Left ventricle myocardium superior (tissue), 1 donor: ENCODE data around the gene FADD. TPM values are rescaled to one million over a fixed set of nuclear protein-coding genes. Genes with fewer than 3 reads are reported as not detected.

Experiments used
- ATAC-seq: fragments of 200-7000 bp; cut with Tn5 transposase; one replicate; pipeline ENCODE4 v1.9.1; 2020; ENCODE audit warnings: mild to moderate bottlenecking, moderate library complexity
- DNase-seq: peaks from one replicate; pipeline ENCODE4 v3.0.0-alpha.2; 2020
- intact Hi-C: fragments of 100-400 bp; cut with micrococcal nuclease; formaldehyde crosslinking; loops from one replicate; pipeline ENCODE4 v1.11.0; 2022
- long read RNA-seq: library from polyadenylated mRNA; unstranded; transcript quantifications from one replicate; pipeline ENCODE4 v2.0.0, GENCODE V29; 2021
- total RNA-seq: library from RNA; stranded (reverse); fragmentation: NEBNext Ultra II Directional; extraction: Animal tissue kit (Norgen Biotek cat#: 25700); gene quantifications from one replicate; pipeline ENCODE4 v1.2.1, GENCODE V29; 2021
- donor health status: DM: no; HTN: yes; CAD: no; lungs with severe emphysema.

Gene FADD, protein sequence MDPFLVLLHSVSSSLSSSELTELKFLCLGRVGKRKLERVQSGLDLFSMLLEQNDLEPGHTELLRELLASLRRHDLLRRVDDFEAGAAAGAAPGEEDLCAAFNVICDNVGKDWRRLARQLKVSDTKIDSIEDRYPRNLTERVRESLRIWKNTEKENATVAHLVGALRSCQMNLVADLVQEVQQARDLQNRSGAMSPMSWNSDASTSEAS
- 8.8 TPM for total RNA-seq
- long read RNA-seq, transcript FADD-201 (2 exons, 1,841 nt): major isoform, 34 of 39 reads
- long read RNA-seq, partial matches to known transcripts: 0 of 39 reads
- long read RNA-seq, other reads (novel, unspliced or antisense): 5 of 39 reads

DNA sequence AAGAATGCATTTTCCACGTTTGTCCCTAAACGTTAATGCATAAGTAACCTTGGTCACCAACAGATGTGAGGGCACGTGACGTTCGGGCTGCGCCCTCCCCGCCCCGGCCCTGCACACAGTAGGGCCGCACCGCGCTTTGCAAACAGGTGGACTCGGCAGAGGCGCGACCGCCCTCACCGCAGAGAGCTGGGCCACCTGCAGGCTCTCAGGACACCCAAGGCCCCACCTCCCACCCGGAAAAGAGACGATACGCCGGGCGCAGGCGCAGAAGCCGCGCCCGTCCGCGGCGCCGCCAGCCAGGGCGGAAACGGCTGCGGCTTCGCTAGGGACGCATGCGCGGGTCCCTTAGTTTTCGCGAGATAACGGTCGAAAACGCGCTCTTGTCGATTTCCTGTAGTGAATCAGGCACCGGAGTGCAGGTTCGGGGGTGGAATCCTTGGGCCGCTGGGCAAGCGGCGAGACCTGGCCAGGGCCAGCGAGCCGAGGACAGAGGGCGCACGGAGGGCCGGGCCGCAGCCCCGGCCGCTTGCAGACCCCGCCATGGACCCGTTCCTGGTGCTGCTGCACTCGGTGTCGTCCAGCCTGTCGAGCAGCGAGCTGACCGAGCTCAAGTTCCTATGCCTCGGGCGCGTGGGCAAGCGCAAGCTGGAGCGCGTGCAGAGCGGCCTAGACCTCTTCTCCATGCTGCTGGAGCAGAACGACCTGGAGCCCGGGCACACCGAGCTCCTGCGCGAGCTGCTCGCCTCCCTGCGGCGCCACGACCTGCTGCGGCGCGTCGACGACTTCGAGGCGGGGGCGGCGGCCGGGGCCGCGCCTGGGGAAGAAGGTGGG is at the start of gene FADD:
Gene FADD (plus strand): TSS at position 377 of the 831 bp plus-strand sequence. CDS start 164 bp downstream, at position 541.
- intact Hi-C loops: no loop called here
- peak; percentile 93 for ATAC-seq

DNA sequence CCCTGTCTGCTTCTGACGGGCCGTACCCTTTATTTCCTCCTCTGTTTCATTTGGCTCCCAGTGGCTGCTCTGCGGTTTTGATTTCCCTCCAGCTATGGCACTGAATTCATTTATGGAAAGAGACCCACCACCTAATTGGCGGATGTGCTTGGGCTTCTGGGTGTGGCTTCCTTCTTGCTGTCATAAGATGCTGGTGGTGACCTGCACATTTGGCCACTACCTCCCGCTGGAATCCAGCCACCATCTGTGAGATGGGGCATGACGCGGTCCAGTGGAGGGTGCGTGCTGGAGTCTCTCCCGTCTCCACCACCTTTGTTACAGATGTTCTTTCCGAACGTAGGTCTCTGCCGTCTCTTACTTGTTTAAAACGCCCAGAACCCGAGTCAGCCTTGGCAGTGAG is 47.7 kb upstream of the FADD start:
- intact Hi-C loops: no loop called here
- no peak for ATAC-seq

More for the DNA sequence above, at the start of gene FADD:
- peak; percentile 93 for DNase-seq

DNA sequence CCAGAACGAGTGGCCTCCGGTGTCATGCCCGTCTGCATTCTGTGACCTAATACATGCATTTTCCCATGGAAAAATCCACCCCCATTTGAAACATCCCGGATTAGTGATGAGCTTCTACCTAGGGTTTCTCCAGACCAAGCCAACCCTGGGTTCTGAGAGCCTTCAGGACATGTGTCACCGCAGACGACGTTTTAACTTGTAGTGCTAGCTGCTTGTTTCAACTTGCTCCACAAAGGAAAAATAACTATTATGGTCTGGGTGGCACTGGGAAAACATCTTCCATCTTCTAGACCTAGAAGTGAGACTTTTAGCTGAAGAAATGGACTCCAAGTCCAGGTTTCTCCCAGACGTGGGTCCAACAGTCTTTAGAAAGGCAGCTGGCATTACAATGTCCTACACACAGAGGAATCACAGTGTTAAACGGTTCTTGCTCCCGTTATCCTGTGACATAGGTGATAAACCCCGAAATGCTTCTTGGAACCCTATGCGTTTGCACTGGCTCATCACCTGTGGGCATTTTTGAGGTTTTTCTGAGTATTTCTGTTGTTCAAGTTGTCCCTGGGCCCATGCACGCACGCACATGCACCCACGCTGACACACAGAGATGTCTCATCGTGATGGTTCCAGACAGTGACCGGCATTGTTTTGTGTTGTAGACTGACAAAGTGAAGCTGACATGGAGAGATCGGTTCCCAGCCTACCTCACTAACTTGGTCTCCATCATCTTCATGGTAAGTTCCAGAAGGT is 46.6 kb upstream of the FADD start:
- intact Hi-C loops: no loop called here
- ATAC-seq (no peak), DNase-seq (no peak)

More for the DNA sequence above, 47.7 kb upstream of the FADD start:
- no peak for DNase-seq

DNA sequence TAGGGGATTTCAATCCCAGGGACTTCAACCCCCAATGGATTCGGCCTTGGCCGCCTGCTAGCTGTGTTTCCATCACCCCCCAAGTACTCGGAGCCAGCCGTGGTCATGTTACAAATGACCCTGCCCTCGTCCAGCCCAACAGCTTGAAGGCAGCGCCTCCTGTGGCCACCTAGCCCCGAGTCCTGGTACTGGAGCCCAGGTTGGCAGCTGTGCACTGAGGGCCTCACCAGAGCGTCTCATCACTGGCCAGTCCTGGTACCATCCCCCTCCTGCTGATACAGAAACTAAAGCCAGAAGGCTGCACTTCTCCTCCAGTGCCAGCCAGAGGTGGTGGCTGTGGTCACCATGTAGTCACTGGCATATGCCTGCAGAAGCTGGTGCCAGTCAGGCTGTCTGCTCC is 44.9 kb upstream of the FADD start:
- ATAC-seq: peak; percentile 57
- DNase-seq: no peak
- intact Hi-C loops: no loop called here

DNA sequence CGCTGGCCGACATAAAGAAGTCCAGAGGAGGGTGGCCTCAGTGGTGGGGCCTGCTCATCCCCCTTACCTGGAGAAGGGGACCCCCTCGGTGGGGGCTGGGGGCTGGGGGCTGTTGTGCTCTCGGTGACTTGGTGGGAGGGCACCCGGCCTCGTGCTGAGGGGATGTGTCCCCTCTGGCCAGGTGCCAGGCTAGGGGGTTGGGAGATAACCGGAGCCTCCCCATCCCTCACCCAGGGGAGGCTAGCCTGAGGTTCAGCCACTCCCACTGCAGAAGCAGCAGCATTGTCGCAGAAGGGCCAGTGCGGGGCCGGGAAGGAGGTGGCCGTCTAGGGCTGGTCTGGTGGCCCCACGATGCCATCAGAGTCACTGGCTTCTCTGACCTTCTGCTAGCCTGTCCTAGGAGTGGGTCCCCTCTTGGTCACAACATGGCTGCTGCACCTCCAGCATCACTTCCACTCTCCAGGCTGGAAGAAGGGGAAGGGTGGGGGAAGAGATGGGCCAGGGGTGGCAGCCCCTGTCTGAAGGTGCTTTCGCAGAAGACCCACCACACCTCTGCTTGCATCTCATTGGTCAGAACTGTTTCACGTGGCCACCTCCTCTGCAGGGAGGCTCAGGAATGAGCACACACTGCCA is 44.2 kb upstream of the FADD start:
- no peak for ATAC-seq
- no peak for DNase-seq
- intact Hi-C loops: no loop called here

DNA sequence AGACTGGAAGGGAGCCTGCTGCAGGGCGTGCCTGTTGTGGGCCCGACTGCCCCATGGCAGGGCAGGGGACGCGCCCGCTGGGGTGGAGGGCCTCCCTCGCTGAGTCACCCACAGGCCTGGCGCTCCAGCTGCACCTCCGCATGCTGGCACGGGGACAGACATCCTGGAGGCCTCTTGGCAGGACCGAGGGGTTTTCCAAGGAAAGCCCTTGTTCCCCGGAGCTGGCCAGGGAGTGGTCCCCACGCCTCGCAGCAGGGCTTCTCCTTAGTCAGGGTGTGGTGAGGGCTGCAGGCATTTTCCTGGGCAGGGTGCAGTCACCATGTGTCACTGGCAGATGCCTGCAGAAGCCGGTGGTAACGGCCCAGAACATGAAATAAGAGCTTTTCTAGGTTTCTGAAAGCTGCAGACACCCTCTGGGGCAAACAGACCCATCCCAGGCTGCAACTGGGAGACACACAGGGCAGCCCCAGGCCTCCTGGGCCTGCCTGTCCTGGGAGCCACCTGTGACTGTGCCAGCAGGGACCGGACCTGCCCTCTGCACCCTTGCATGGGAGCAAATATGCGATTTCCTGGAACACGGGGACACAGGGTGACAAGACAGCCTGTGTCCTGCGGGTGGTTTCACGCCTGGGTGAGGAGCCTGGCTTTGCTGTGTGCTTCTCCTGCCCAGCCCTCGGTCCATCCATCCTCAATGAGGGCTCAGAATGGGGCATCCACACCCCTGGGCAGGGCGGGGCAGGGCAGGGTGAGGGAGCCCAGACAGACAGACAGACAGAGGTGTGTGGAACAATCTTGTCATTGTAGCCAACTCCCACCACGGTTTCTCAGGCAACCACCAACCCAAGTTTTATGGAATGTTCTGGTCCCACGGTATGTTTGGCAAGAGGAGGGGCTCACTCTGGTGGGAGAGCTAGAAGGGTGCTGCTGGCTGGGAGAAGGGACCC is 43.2 kb upstream of the FADD start:
- no peak for DNase-seq
- ATAC-seq: no peak
- intact Hi-C loops: no loop called here

DNA sequence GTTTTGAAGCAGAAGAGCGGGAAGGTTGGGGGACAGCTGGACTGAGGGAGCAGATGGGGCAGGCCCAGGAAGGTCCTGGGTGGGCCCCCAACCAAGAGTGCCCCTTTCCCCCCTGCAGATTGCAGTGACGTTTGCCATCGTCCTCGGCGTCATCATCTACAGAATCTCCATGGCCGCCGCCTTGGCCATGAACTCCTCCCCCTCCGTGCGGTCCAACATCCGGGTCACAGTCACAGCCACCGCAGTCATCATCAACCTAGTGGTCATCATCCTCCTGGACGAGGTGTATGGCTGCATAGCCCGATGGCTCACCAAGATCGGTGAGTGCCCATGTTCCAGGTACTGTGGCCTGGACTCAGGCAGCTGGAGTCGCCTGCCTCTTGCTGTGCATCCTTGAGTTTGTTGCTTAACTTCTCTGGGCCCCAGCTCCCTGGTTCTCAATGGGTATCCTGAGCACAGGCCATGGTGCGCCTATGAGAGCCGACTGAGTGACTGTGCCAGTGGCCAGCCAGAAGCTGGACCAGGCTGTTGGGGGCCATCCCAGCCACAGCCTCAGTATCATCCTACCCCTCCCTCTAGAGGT is 42.0 kb upstream of the FADD start:
- intact Hi-C loops: no loop called here
- ATAC-seq: no peak
- no peak for DNase-seq

DNA sequence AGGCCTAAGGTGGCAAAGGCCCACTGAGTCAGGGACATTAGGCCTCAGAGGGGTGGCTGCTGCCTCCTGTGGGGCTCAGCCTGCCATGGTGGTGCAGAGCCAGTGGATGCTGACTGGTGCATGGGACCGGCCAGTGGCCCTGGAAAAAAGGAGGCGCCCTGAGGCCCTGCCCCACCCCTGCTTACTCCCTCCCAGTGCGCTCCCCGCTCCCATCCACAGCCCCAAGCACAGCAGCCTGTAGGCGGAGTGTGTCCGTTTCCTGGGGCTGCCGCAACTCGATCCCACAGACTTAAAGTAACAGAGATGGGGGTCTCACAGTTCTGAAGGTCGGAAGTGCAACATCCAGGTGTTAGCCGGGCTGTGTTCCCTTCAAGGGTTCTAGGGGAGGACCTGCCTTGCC is 38.4 kb upstream of the FADD start:
- intact Hi-C loops: no loop called here
- DNase-seq (no peak), ATAC-seq (no peak)

DNA sequence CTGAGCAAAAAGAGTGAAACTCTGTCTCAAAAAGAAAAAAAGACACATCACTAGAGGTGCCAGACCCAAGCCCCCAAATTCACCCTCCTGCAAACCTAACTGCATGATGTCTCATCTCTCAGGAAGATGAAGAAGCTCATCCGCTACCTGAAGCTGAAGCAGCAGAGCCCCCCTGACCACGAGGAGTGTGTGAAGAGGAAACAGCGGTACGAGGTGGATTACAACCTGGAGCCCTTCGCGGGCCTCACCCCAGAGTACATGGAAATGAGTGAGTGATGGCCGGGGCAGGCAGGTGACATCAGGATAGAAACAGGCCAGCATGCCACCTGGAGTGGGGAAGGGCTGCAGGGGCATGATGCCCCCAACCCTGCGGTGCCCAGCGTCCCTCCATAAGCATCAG is 36.0 kb upstream of the FADD start:
- no peak for ATAC-seq
- no peak for DNase-seq
- intact Hi-C loops: no loop called here

DNA sequence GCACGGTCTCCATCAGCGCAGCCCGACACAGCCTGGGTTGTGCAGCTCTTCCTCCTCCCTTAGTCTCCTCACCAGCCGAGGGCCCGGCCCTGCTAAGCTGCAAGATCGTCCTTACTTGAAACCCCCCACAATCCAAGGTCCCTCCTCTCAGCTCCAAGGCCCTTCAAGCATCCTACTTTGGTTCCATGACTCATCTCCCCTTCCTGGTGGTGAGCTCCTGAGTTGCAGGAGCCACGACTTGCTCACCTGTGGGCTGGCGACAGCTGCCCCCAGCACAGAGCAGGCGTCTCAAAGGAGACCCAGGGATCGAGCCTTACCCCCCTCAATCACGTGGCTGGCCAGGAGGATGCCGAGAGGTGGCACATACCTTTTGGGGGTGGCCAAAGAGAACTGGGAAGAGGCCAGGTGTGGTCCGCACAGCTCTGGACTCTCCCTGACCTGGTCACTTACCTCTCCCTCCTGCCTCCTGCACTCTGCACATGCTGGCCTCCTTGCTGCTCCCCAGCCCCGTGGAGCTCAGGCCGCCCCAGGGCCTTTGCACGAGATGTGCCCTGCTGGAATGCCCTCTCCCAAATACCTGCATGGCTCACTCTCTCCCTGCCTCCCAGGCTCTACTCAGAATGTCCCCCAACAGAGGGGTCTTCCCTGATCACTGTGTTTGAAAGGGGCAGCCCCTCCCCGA is 35.2 kb upstream of the FADD start:
- ATAC-seq: no peak
- no peak for DNase-seq

DNA sequence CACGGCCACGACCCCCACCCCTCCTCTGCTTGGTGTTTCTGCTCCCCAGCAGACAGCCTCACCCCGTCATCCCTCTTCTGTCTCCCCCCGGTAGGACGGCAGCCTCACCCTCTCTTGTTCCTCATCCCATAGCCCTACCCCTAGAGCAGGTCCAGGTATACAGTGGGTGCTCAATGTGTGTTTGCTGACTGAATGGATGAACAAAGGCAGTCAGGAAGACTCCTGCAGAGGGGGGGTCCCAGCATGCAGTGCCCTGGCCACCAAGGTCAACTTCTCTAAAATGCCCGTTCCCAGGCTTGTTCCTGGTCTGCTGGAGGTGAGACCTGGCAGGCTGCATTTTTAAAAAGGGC is 34.7 kb upstream of the FADD start:
- ATAC-seq: no peak
- intact Hi-C loops: no loop called here
- DNase-seq: no peak

More for the DNA sequence above, 35.2 kb upstream of the FADD start:
- intact Hi-C loops: no loop called here

DNA sequence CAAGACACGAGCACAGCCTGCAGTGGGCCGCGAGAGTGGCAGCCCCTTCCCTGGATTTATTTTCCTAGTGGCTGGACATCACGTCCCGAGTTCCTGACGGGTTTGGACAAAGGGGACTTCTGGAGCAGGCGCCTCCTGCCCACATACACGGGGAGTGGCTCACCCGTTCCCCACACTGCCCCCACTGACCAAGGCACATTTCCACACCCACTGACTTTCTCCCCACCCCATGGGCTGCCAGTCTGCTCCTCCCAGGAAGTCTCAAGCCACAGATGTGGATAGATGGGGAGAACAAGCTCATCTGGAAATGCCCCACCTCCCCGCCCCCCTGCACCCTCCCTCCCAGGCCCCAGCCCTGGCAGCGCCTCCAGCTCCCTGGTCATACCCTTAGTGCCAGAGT is 34.0 kb upstream of the FADD start:
- intact Hi-C loops: no loop called here
- ATAC-seq (no peak), DNase-seq (no peak)

DNA sequence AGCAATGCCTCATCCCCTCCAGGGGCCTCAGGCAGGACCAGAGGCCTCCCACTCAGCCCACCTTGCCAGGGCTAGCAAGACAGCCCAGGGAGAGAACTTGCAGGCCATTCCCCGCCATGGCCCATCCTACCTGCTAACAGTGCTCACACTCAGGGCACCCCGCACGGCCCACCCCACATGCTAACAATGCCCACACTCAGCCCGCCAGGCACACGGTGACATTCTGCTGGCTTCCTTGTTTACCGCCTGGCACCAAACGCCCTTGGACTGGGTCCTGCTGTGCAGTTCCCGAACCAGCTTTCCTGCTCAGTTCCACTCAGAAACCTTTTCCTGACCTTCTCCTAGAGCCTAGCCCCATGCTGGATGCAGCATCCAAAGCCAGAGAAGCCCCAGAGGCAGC is 33.5 kb upstream of the FADD start:
- DNase-seq (no peak), ATAC-seq (no peak)
- intact Hi-C loops: no loop called here

DNA sequence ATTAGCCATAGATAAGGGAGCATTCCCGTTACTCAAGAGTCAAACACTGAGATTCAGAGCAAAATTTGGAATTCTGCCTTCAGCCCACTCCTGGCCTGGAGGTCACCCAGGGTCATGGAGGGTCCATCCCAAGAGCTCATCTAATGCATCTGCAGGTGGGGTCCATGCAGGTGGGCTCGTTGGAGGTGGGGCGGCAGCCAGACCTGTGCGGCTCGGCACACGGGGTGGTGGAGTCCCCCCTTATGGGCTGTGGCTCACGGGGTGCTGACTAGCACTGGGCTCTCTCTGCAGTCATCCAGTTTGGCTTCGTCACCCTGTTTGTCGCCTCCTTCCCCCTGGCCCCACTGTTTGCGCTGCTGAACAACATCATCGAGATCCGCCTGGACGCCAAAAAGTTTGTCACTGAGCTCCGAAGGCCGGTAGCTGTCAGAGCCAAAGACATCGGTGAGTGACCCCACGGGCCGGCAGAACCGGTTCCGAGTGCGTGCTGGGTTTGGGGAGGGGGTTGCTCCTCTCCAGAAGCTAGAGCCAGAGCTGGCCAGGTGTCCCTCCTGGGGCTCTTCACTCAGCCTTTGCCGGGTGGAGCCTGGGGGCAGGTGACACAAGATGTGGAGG is 32.4 kb upstream of the FADD start:
- DNase-seq: no peak
- intact Hi-C loops: no loop called here
- ATAC-seq: no peak

DNA sequence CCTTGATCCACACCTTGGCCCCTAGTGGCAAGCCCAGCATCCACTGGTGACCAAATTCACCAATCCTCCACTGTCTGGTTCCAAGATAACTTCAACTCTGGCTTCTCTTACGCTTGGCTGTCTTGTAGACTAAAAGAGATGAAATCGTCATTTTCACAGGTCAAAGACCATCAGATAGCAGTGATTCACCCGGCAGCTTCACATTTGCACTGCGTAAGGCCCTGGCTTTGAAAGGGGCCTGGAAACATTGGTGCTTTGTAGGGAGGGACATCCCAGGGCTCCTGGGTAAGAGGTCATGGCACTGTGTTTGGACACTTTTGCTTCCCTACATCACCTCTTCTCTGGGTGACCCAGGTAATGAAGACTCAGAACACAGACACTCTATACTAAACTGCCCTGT is 30.1 kb upstream of the FADD start:
- DNase-seq: no peak
- ATAC-seq: no peak
- intact Hi-C loops: no loop called here

DNA sequence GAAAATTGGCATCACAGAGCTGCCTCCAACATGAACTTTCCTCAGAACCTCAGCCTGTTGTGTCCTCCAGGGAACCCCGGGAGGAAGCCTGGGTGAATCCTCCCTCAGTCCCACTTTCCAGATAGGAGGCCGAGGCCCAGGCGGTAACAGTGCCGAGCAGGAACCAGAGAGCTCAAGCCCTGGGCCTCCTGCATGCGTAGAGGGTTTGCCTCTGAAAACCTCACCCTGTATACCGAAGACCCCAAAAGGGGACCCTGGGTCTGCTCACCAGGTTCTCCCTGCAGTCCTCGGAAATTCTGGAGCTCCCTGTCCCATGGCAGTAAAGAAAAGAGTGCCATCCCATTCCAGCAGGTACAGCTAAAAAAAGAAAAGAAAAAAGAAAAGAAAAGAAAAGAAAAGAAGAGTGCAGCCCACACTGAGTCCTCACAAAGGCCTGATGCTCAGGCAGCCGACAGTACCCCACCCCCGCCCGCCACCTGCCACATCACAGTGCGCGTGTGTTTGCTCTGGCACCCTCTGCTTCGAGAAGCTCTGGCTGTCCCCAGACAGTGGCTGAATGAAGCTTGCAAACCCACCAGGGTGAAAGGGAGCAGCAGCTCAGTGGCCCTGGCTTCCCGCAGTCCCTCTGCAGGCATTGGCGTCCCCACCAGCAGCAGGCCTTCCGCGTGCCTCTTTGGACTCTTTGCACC is 28.4 kb upstream of the FADD start:
- DNase-seq (no peak), ATAC-seq (no peak)
- intact Hi-C loops: no loop called here

DNA sequence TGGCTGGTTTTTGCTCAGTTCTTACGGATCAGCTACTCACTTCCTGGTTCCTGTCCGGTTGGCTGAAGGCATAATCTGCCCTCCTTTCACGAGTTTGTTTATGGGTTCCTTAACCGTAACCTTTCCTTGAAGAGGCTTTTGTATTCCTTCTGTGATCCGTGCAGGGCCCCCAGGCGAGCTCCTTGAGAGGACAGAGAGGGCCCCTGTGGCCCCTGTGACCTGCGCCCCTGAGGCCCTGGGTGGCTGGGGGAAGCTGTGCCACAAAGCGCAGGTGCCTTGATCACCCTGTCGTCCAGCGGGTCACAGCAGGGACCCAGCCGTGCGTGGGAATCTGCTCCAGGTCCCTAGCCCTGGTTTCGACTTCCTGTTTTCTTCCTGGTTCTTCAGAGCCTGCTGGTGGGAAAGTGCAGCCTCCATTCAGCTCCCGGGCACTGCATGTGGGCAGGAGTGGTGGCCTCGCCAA is 27.8 kb upstream of the FADD start:
- intact Hi-C loops: no loop called here
- ATAC-seq: no peak
- DNase-seq: no peak
